HuH-7 (cell line): Measurements from ENCODE around the gene CSNK1G3.
"Not testable (repeated sequence)": the region's sequence is repeated elsewhere in the genome, so short reads cannot be mapped to it uniquely, and the experiment has no call there.

ENCODE experiments used
- DNase-seq: peaks from one replicate; pipeline ENCODE4 v3.0.0; 2011; ENCODE audit warnings: low spot score

Gene CSNK1G3

GRCh38 chr5:123561230-123561629, 49.3 kb downstream of the CSNK1G3 start:
- no peak for DNase-seq

- DNase-seq = no peak
These were observed 60.0 kb downstream of the CSNK1G3 start for GRCh38 chr5:123571927-123572326.

GRCh38 chr5:123578390-123578789, 66.4 kb downstream of the CSNK1G3 start:
- DNase-seq = no peak

- no peak for DNase-seq
These were observed 67.4 kb downstream of the CSNK1G3 start for GRCh38 chr5:123579410-123579809.

GRCh38 chr5:123582550-123583285, 70.7 kb downstream of the CSNK1G3 start:
- DNase-seq = no peak

- no peak for DNase-seq
These were observed 73.9 kb downstream of the CSNK1G3 start for GRCh38 chr5:123585871-123586270.

- no peak for DNase-seq
These were observed 82.5 kb downstream of the CSNK1G3 start for GRCh38 chr5:123594434-123594833.

GRCh38 chr5:123597018-123597417, 85.0 kb downstream of the CSNK1G3 start:
- no peak for DNase-seq

GRCh38 chr5:123598028-123598689, 86.2 kb downstream of the CSNK1G3 start:
- no peak for DNase-seq

- no peak for DNase-seq
These were observed 87.2 kb downstream of the CSNK1G3 start for GRCh38 chr5:123599171-123599570.

GRCh38 chr5:123601610-123602009, 89.6 kb downstream of the CSNK1G3 start:
- no peak for DNase-seq

GRCh38 chr5:123605822-123606221, 93.8 kb downstream of the CSNK1G3 start:
- no peak for DNase-seq

GRCh38 chr5:123610209-123610608, 98.2 kb downstream of the CSNK1G3 start:
- DNase-seq = no peak

- peak; percentile 13 for DNase-seq
These were observed 98.9 kb downstream of the CSNK1G3 start for GRCh38 chr5:123610665-123611405.

- DNase-seq = no peak
These were observed 99.4 kb downstream of the CSNK1G3 start for GRCh38 chr5:123611406-123611709.

GRCh38 chr5:123617561-123617960, 105.6 kb downstream of the CSNK1G3 start:
- no peak for DNase-seq

- DNase-seq = no peak
These were observed 114.1 kb downstream of the CSNK1G3 start for GRCh38 chr5:123626051-123626450.

GRCh38 chr5:123628860-123629544, 117.0 kb downstream of the CSNK1G3 start:
- DNase-seq = no peak

- DNase-seq = no peak
These were observed 124.0 kb downstream of the CSNK1G3 start for GRCh38 chr5:123636006-123636405.

GRCh38 chr5:123637028-123637427, 125.1 kb downstream of the CSNK1G3 start:
- not testable (repeated sequence) for DNase-seq

GRCh38 chr5:123639244-123639643, 127.3 kb downstream of the CSNK1G3 start:
- no peak for DNase-seq

GRCh38 chr5:123645024-123645603, 133.1 kb downstream of the CSNK1G3 start:
- no peak for DNase-seq
